HG02623 (cell line): ENCODE measurements around the gene TAS2R5.
A peak's percentile ranks its signal among the peaks of the same experiment; 100 is the strongest.
"Not testable (repeated sequence)": the region's sequence is repeated elsewhere in the genome, so short reads cannot be mapped to it uniquely, and the experiment has no call there.

ENCODE experiments used
- ATAC-seq: cut with Tn5 transposase; IDR thresholded peaks from one replicate; pipeline ENCODE4 v1.9.1; 2021; ENCODE audit warnings: moderate library complexity; ENCODE audit not compliant: unreplicated experiment

The TAS2R5 gene, protein sequence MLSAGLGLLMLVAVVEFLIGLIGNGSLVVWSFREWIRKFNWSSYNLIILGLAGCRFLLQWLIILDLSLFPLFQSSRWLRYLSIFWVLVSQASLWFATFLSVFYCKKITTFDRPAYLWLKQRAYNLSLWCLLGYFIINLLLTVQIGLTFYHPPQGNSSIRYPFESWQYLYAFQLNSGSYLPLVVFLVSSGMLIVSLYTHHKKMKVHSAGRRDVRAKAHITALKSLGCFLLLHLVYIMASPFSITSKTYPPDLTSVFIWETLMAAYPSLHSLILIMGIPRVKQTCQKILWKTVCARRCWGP

DNA sequence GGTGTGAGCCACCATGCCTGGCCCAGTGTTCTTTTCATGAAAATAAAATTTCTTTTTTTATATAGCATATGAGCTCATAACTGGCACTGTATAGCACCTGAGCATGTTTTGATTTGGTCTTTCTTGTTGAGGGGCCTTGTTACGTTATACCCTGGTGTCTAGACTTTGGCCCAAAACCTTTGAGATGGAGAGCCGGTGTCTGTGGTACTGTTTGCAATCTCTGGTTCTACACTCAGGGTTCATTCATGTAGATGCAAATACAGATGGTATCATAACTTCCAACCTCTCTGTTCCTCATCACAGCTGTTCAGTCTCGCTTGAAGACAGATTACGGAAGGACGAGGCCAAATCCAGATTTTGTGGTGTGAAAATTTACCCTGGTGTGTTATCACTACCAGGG is at the start of gene TAS2R5:
Gene TAS2R5 (plus strand): TSS at position 301 of the 400 bp plus-strand sequence. CDS start 145 bp downstream, outside the sequence.
- ATAC-seq, result no peak

- ATAC-seq, result no peak
These were observed 47.8 kb upstream of the TAS2R5 start for GRCh38 chr7:141742229-141742628.

DNA sequence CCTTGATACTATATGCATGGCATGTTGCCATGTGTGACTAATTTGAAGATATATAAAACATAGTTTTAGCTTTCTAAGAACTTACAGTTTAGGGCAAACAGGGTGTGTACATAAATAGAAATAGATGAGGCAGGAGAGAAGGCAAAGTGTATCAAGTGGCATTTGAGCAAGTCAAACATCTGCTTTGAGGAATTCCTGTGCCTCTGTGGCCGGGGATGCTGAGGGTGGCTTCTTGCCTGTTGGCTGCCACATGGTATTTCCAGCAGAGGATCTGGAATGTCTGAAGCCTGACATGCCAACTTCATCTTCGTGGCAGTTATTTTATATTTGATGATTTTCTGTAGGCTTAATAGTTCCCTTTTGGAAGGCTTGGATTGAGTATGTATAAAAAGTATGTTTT is 45.9 kb upstream of the TAS2R5 start:
- no peak for ATAC-seq

- no peak for ATAC-seq
These were observed 41.6 kb upstream of the TAS2R5 start for GRCh38 chr7:141748396-141748795.

- not testable (repeated sequence) for ATAC-seq
These were observed 38.1 kb upstream of the TAS2R5 start for GRCh38 chr7:141751904-141752303.

DNA sequence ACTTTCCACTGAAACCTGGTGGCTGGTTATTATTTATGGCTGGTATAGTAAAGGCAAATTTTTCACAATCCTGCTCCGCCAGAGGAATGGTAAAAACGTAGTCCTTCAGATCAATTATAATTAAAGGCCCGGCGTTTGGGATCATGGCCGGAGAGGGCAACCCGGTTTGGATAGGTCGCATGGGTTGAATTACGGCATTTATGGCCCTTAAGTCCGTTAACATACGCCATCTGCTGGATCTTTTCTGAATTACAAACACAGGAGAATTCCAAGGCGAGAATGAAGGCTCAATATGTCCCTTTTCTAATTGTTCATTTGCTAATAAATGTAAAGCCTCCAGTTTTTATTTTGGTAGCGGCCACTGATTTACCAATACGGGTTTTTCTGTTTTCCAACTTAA is 37.4 kb upstream of the TAS2R5 start:
- ATAC-seq, result no peak

DNA sequence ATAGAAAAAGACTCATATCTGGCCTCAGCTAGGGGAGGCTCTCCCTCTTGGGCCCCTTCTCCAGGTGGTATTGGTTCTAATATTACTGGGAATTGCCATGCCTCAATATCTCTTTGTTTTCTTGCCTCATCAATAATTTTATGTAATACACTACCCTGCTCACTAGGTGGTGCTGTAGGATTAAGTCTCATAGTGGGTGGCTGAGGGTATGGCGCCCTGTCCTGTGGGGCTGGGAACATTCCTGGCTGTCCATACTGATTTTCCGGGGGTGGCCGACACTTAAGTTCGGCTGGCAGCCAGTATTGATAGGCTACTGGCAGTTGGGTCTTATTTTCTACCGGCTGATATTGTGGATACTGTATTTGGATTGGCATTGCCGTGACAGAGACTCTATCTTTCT is 35.1 kb upstream of the TAS2R5 start:
- no peak for ATAC-seq

GRCh38 chr7:141763797-141764196 is 26.2 kb upstream of the TAS2R5 start, which contains the start of gene TAS2R3:
TSS of gene TAS2R3 (plus strand) at chr7:141764097. CDS start at chr7:141764159, 62 bp downstream.
- ATAC-seq, result no peak

- not testable (repeated sequence) for ATAC-seq
These were observed 19.9 kb upstream of the TAS2R5 start for GRCh38 chr7:141770083-141770583.

- ATAC-seq, result no peak
These were observed 13.6 kb upstream of the TAS2R5 start, which contains the start of gene TAS2R4 for GRCh38 chr7:141776374-141776773. TSS of gene TAS2R4 (plus strand) at chr7:141776674. CDS start at chr7:141778489, 1,815 bp downstream.

GRCh38 chr7:141785706-141786552 is 4.1 kb upstream of the TAS2R5 start:
- ATAC-seq, result peak; percentile 68

- ATAC-seq, result no peak
These were observed 1.7 kb upstream of the TAS2R5 start for GRCh38 chr7:141788296-141788695.

DNA sequence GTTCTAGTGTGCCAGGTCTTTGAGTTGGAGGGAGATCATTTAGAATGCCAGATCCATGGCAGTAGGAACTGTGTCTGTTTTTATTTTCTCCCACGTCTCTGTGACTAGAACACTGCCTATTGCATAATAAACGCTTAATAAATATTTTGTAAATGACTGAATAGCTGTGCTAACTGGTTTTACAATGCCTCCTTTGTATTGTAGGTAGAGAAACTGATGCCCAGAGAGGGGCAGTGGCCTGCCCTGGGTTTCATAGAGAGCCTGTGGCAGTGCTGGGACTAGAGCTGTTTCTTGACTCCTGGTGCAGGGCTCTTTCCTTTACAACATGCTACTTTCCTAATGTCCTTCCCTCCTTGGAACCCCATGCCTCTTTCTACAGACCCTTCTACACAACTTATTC is 2.5 kb downstream of the TAS2R5 start:
- ATAC-seq, result no peak

DNA sequence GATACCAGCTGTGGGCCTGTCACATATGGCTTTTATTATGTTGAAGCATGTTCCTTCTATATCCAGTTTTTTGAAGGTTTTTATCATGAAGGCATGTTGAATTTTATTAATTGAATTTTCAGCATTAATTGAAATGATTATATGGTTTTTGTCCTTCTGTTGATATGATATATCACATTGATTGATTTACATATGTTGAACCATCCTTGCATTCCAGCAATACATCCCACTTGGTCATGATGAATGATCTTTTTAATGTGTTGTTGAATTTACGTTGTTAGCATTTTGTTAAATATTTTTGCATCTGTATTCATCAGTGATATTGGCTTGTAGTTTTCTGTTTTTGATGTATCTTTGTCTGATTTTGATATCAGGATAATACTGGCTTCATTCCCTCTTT is 30.1 kb downstream of the TAS2R5 start:
- ATAC-seq, result no peak

DNA sequence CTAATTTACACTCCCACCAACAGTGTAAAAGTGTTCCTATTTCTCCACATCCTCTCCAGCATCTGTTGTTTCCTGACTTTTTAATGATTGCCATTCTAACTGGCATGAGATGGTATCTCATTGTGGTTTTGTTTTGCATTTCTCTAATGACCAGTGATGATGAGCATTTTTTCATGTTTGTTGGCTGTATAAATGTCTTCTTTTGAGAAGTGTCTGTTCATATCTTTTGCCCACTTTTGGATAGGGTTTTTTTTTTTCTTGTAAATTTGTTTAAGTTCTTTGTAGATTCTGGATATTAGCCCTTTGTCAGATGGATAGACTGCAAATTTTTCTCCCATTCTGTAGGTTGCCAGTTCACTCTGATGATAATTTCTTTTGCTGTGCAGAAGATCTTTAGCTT is 32.4 kb downstream of the TAS2R5 start:
- not testable (repeated sequence) for ATAC-seq

GRCh38 chr7:141837683-141838082 is 47.7 kb downstream of the TAS2R5 start:
- no peak for ATAC-seq

DNA sequence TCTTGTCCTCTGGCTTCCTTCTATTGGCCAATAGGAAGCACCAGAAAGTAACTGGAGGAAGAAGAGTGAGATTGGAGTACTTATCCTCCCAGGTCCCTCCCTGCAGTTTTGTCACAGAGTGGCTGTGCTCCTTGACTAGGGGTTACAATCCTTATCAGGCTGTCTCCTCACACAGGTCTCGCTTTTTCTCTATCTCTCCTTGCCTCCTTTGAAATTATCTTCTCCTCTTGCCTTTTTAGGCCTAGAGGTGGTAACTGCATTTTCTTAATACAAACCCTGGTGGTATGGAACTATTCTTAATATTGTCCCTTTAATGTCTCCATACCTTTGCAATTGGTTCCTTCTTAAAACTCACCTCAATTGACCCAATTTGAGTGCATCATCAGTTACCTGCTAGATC is 48.6 kb downstream of the TAS2R5 start:
- no peak for ATAC-seq

DNA sequence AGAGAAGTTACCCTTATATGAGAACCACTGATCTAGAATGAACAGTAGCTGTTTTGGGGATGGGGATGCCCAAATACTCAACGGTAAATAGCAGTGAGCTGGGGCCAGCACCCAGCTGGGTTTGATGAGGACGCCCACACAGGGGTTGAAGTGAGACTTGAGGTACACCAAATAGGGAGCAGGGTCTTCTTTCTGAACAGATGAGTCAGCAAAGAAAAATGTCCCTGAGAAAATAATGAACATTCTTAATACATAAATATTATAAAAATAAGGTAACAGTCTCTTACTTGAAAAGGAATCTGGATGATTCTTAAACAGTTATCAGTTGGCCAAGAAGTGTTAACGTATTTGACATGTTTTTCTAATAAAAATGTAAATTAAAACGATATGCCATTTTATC is 49.2 kb downstream of the TAS2R5 start:
- ATAC-seq, result no peak

DNA sequence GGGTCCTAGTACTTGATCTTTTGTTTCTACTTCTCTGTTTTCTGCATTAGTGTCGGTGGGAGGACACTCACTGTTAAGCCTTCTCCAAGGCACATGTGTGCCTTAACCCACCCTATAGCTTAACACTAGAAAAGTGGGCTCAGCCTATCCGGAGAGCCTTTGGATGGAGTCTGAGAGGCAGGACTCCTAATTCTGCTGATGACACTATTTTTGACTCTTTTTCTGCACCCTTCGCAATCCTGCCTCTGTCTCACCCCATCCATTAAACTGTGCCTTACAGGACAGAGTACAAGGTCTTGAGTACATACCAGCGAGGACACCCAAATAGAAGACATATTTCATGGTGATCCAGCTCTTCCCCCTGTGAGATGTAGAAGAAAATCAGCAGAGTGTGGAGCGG is 50.7 kb downstream of the TAS2R5 start:
- no peak for ATAC-seq
